Forelimb muscle (tissue), 1 donor: ENCODE measurements around the gene AP3D1. TPM values are rescaled to one million over a fixed set of nuclear protein-coding genes. Genes with fewer than 3 reads are reported as not detected.
"Not testable (repeated sequence)": the region's sequence is repeated elsewhere in the genome, so short reads cannot be mapped to it uniquely, and the experiment has no call there.

Source experiments
- DNase-seq: peaks from one replicate; pipeline ENCODE4 v3.0.0-alpha.2; 2013; ENCODE audit warnings: low read depth
- polyA plus RNA-seq: library from polyadenylated mRNA; unstranded; fragments of 120-200 nt; gene quantifications from one replicate; pipeline ENCODE4 v1.2.1, GENCODE V29; 2013; ENCODE audit not compliant: insufficient read length

The AP3D1 gene
- polyA plus RNA-seq, 1 donor: 53.5 TPM

DNA sequence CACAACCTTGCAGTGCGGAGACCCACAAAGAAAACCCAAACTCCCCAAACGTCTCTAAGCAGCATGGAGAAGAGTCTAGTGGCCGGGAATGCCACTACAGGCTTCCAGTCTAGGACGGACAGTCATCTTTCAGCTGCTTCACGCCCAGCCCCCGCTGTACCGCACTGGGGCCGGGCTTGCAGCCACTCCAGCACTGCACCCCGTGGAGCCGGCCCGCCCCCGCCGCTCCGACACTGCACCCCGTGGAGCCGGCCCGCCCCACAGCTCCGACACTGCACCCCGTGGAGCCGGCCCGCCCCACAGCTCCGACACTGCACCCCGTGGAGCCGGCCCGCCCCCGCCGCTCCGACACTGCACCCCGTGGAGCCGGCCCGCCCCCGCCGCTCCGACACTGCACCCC is 23.1 kb downstream of the AP3D1 start:
- not testable (repeated sequence) for DNase-seq

DNA sequence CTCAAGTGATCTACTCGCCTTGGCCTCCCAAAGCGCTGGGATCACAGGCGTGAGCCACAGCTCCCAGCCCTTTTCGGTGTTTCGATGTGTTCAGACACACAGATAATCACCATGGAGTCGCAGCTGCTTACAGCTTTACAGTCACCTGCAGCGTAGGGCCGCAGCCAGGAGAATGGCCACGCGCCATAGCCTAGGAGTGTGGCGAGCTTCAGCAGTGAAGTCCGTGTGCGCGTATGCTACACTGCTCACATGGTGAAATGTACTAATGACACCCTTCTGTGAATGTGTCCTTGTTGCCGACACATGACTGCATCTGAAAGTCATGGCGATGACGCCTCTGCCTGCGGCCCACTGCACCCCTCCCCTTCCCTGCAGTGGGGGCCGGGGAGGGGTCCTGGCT is 23.6 kb downstream of the AP3D1 start:
- DNase-seq: no peak

DNA sequence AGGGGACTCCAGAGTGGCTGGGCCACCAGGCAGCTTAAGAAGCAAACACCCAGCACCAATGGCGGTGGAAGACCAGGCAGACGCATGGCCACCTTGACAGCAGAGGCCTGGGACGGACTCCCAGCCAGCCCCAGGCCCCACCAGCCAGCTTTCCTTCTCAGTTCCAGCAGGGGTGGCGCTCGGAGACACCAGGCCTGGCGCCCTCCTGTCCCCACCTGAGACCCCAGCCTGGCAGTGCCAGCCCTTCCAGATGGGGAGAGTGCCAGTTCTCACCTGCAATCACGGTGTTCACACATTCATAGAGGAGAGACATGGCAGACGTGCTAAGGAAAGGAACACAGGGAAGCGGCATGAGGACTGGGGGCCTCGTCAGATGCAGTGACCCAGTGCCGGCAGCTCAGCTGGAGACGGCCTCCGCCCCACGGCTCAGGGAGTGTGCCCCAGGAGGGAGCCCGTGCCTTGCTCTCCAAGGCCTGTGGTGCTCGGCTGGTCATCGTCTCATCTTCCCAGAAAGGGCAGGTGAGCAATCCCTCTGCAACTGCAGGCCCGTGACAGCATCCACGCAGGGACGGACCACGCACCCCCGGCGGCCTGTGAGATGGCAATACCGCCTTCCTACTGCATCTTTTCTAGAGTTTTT is 24.4 kb downstream of the AP3D1 start:
- DNase-seq: no peak

DNA sequence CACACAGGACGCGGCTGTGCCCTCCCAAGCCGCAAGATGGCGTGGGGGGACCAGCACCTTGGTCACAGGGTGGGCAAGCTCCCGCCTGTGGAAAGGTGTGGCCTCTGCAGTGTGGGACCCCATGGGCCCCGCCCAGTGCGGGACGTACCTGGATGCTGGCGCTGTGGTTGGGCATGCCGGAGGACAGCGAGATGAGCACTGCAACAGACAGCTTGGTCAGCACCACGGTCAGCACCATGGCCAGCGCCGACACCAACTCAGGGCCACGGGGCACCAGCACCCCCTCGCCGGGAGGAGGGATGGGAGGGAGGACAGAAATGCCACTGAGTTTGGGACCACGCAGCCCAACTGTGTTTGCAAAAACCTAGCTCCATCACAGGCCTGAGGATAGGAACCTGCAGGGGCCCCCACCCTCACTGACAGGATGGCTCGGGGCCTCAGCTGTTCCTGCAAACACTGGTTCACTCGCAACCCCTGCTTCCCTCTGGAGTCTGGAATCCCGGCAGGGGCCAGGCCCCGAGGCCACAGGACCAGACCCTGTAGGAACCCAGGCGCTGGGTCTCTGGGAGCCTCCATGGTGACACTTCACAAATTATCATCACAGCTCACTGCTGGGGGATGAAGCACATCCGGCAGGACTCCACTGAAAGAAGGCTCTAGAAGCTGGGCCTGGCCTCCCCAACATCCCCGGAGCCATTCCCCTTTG is 27.5 kb downstream of the AP3D1 start:
- DNase-seq: no peak

DNA sequence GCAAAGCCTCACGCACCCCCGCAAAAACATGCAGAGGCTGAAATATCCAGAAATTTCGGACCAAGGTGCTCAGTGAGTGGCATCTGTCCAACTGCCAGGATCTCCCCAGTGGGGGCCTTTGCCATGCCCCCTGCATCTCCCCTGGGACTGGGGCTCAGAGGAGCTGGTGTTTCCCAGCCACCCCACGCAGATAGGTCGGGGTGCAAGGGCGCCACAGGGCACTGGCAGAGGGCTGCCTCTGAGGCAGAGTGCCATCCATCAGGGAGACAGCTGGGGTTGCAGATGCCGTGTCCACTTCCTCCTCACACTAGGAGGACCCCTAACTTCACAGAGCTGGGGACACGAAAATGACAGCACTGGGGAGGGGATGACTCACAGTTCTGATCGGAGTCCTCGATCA is 28.4 kb downstream of the AP3D1 start:
- DNase-seq: no peak

DNA sequence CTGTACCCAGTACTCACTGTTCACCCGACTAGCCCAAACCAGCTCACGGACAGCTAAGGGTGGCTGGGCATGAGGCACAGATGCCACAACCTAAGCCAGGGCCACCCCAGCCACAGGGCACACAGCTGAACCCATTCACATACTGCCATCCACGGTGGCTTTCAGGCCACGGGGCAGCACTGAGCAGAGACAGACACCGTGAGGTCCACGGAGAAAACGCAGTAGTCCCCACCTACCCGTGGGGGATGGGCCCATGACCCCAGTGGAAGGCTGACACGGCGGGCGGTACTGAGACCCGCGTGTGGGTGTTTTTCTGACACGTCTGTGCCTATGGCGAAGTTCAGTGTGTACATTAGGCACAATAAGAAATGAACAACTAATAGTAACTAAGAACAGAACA is 29.1 kb downstream of the AP3D1 start:
- no peak for DNase-seq

DNA sequence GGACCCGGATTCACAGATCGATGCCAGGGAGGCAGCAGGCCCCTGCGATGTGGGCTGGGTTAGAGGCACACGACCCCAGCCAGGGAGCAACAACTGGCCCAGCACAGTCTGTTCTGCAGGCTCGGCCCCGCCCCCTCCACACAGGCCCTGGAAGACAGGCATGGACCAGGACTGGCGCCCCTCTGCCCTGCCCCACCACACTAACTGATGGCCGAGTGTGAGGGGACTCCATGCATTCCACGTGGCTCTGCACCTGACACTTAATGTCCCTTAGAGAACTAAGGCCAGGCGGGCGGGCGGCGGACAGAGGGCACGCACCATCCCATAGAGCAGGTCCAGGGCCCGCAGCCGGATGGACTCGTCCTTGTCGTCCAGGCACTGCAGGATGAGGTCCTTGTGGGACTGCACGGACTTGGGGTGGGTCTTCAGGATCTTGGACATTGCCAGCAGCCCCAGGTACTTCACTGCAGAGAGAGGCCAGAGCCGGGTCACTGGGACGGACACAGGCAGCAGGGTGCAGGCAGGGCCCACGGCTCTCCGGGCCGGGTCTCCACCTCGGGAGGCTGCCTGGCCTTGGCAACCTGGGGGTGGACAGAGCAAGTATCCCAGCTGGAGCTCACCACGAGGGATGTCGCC is 29.8 kb downstream of the AP3D1 start:
- no peak for DNase-seq

DNA sequence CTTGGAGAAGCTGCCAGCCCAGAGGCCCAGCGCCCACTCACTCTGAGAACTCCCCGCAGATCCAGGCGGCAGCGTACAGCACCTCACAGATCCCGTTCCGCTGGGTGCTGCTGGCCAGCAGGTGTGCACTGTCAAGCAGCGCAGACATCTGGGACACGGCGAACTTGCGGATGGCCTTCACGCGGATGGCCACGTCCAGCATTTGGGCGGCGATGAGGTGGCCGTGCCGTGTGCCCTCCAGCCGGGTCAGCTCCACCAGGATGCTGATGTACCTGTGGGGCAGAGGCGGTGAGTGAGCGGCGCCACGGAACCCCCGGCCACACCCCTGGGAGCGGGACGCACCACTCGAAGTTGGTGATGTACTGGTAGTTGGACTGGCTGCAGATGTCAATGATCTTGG is 30.5 kb downstream of the AP3D1 start:
- no peak for DNase-seq

DNA sequence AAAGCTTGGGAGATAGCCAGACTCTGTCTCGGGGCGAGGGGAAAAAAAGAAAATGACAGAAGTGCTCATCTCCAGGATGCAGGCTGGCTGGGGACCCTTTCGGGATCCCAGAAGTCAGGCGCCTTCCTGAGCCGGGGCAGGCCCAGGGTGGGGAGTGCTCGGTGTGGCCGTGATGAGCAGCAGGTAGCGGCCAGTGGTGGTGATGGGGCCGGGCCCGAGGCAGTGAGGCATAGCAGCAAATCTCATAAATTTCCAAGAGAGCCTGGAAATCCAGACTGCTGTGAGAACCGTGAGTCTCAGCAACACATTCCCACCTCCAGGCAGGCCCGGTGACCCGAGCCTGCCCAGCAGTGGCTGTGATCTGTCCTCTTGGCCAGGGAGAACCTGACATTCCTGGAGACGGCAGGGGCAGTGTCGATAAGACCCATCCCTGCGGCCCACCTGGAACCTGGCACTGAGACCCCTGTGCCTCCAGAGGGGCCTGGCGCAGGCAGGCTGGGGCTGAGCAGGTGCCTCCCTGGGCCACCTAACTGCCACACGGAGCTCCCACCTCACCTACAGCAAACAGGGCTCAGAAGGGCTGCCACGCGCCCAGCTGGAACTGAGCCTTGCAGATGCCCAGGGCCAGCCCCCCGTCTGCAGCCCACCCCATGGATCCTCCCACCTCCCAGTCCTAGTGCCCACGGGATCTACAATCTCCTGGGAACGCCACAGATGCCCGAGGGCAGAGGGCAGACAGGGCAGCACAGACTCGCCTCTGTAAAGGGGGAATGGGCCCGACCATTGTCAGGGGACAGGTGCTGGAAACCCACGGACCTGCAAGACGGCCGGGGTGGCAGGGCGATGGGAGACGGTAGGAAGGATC is 31.2 kb downstream of the AP3D1 start:
- no peak for DNase-seq

DNA sequence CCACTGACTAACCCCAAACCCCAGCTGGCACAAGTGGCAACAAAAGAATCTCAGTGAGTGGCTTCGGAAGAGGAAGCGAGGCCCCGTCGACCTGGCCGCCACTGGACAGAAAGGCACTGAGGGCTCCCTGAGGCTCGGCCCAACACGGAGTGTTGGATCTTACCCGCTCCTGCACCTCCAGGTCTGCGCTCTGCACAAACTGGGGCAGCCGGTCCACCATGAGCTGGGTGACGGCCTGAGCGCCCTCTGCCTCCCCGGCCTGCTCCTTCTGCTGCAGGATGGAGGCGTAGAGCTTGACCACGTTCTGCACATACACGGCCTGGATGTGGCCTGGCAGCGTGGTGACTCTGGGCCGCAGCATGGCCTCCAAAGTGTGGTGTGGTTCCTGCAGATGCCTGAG is 32.9 kb downstream of the AP3D1 start:
- no peak for DNase-seq

DNA sequence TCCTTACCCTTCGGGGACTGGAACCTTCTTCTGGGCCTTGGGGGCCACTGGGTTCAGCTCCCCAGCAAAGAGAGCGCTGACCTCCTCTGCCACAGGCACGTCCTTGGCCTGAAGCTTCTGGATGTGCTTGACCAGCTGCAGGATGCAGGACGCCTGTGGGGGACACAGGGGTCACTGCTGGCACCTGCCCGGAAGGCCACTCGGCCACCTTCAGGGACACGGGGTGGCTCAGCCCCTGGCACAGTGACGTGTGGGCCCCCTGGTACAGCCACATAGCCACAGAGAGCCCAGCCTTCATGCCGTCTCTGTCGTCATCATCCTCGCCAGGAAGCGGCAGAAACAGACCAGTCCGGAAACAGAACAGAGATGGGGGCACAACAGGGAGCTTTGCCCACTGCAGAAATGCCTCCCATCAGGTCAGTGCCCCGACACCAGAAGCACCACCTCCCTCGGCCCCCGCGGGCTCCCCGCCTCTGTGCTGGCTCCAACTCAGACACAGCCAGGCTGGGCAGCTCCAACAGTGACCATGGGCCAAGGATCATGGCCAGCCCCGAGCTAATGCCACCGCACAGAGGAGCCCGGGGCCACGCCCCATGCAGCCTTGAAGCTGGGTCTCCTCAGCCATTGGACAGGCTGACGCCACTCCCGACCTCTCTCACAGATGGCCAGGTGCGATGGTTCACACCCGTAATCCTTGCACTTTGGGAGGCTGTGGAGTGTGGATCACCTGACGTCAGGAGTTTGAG is 34.0 kb downstream of the AP3D1 start:
- no peak for DNase-seq

DNA sequence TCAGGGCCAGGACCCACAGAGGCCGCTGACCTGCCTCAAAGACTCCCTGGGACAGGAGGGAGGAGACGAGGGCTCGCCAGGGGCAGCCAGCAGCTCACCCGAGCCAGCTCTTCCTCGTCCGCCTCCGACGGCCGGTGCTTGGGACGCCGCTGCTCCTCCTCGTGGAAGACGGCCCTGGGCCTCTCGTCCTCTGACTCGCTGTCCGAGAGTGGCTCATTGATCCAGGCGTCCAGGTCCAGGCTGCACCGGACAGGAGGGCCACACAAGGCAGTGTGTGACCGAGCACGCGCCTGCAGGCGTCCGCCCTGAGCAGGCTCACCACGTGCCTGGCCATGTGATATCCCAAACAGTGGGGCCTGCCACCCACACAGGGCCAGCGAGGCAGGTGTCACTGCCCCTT is 34.9 kb downstream of the AP3D1 start:
- DNase-seq: no peak

DNA sequence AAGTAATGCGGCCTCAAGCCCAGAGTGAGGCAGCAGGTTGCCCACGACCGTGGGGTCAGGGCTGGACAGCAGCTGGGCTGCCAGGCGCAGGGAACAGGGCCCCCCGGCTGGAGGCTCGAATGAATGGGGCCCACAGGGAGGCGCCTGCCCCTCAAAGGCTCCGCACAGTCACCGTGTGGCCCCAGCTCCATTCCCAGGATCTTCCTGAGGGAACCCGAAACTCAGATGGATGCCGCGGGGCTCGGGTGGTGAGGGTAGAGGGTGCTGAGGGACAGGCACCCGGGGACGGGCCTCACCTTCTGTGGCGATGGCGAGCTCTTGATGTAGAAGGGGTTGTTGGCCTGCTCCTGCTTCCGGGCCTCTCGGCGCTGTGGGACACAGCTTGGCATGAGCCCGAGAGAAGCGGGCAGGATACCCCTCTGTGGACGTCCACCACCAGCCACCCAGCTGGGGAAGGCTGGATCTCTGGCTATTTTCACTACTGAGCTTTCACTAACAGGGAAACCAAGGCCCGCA is 35.4 kb downstream of the AP3D1 start:
- DNase-seq: no peak

DNA sequence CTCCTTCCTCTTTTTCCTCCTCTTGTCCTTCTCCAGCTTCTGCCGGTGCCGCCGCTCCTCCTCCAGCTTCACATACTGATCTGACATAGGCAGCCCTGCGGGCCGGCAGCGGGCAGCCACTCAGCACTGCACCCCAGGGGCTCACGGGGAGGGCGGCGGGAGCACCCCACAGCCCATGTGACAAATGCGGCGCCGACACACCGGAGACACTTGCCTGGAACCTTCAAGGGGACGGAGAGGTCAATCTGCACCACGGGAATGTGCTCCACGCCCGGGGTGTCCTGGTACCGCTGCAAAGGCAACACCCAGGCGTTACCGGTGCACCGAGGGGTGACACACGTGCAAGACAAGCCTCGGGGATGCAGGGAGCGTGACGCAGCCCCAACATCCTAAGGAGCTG is 36.0 kb downstream of the AP3D1 start:
- DNase-seq: no peak

DNA sequence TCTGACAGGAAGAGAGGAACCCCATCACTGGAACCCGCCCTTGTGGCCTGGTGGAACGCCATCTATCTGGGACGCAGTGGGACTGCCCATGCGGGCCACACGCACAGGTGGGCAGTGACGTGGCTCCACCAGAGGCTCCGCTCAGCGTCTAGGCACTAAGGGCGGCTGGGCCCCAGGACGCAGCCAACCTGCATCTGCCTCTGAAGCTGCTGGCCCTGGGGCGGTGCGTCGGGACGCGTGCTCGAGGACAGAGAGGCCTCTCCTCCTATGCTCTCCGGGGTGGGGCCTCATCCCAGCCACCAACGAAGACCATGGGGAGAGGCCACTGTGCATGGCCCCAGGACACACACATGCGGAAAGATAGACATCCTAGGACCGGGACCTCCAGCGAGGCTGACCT is 36.5 kb downstream of the AP3D1 start:
- no peak for DNase-seq

DNA sequence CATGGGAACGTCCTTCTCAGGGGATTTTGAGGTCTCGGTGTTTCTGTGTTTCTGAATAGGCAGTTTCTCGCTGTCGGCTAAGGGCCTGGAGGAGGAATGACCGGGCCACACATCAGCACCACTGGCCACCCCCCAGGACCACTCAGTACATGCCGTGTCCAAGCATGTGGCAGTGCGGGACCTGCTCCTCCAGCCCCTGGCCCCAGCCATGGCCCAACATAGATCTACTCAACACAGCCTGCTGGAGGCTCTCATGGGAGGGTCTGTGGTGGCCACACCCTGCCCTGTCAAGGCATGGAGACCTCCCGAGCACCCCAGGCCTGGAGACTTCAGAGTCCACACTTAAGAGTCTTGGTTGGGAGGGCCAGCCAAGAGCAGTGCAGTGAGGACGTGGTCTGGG is 37.1 kb downstream of the AP3D1 start:
- no peak for DNase-seq

DNA sequence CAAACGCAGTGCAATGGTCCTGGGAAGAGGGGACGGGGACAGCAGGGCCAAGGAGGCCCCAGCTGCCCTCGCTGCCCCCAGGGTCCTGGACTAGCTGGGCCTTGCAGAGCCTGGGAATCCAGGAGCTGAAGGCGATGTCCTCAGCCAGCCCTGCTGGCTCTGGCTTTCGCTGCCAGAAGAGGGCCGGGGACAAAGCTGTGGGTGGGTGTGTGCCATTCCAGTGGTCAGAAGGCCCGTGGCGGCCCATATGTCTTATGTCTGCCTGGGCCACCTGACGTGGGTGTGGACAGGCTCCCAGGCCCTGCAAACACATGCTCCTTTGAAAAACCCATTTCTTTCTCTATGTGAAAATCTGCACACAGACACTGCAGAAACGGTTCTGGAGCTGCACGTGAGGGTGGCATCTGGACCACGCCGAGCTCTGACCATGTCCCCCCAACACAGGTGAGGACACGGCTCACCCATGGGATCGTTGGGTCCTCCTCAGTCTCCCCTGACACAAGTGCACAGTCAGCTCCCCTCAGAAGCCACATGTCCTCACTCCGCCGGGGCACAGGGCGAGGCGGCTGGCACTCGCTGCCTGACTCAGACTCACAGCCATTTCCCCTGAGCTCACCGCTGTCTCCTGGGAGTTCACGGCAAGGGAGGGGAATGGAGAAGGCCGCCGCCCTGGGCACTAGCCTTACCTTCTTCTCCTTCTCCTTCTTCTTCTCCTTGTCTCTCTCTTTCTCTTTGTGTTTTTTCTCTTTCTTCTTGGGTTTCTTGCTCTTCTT is 37.7 kb downstream of the AP3D1 start:
- DNase-seq: no peak

DNA sequence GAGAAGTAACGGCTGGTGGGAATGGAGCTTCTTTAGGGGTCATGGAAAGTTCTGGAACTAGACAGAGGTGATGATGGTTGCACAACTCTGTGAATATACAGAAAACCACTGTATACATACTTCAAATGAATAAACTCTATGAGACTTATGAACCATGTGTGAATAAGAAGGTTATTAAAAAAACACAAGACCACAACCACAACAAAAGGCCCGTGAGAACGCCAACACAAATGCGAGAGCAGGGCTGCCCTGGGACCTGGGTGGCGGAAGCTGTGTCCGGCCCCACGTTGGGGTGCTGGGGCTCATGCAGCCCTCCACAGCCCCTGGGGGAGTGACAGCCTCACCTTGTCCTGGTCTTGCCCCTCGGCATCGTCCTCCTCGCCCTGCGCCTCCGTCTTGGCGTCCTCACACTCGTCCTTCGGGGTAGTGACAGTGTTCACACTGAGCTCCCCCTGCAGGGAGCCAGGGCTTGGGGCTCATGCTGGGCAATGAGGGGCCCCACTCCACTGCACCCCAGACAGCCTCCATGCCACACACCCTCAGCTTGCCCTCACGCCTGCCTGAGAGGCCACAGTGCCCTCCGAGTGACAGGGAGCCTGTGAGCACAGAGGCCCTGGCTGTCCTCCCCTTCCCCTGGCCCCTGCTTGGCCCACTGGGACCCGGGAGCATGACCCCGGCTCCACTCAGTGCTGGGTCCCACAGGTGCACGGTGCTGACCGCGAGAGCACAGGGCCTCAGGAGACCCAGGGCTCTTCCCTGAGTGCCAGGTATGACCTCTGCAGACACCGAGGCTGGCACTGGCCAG is 38.6 kb downstream of the AP3D1 start:
- DNase-seq: no peak

DNA sequence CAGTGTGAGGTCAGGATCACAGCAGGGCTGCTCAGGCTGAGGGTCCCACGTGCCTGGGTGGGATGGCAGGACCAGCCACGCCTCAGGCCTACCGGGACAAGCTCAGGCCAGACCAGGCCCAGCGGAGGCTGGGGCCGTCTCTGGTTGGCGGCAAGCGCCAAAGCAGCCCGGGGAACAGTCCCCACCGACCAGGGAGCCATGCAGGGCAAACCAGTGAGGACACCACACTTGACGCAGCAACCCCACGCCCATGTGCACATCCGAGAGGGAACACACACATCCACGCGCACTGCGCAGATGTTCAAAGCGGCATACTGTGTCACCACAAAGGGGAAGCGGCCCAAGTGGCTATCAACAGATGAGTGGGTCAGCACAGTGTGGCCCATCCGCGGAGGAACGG is 39.5 kb downstream of the AP3D1 start:
- no peak for DNase-seq

DNA sequence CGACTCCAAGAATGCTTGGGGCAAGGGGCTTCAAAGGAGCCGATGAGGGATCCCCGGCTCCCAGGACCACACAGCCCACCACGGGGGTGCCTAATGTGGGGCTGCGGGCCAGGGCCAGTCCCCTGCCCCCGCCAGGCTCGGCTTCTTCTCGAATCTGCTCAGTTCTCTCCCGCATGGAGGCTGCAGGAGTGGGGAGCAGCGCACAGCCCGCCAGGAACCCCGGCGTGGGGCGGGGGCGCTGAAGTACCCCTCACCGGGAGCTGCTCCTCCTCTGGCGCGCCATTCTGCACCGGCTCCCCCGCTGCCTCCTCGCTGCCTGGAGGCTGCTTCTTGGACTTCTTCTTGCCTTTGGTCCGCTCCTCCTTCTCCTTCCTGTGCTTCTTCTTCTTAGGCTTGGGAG is 39.9 kb downstream of the AP3D1 start:
- no peak for DNase-seq
